PFSK-1 (cell line): ENCODE results near the gene IGF2BP3.

ENCODE experiments used
- FOXP2 ChIP-seq: optimal IDR thresholded peaks from 2 replicates; pipeline ENCODE3; 2011; ENCODE audit warnings: borderline replicate concordance, control low read depth, inconsistent platforms; ENCODE audit not compliant: insufficient read depth; ENCODE audit errors: extremely low read length, extremely low read depth
- POLR2AphosphoS5 ChIP-seq: IDR thresholded peaks from 2 replicates; pipeline ENCODE4 v1.6.1; 2012; ENCODE audit warnings: low read depth, mild to moderate bottlenecking, control low read depth, low read length, moderate library complexity
- REST ChIP-seq, 2 experiments: IDR thresholded peaks; 2 replicates each; pipeline versions ENCODE4 v1.6.1 to v1.8.0; 2011 to 2012; ENCODE audit warnings: low read depth in 2 of 2, low read length in 2 of 2, control low read depth in 1 of 2, inconsistent platforms in 1 of 2, mild to moderate bottlenecking in 1 of 2, moderate library complexity in 1 of 2; ENCODE audit not compliant: insufficient read depth in 1 of 2
- SIN3A ChIP-seq: IDR thresholded peaks from 2 replicates; pipeline ENCODE4 v1.6.1; 2012; ENCODE audit warnings: mild to moderate bottlenecking, low read length, moderate library complexity, borderline replicate concordance; ENCODE audit not compliant: insufficient read depth
- TAF1 ChIP-seq: IDR thresholded peaks from 2 replicates; pipeline ENCODE4 v1.6.1; 2012; ENCODE audit warnings: low read length, control low read depth, borderline replicate concordance; ENCODE audit not compliant: insufficient read depth

DNA sequence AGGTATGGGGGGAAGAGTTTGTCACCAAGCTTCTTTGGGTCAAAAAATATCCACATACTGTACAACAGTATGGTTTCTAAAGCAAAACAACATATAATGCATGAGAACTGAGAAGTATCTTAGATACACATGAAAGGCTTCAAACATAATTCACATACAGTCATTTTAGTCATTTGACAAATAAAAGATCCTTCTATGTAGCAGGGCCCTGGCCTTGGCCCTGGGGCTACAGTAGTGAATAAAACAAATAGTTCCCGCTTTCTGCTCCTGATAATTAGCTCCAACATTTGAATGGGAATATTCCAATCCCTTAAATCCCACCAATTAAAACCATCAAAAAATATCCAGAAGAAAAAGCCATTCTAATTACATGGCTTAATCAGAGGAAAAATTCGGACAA is 119.8 kb downstream of the IGF2BP3 start:
- no peak for TF ChIP-seq POLR2AphosphoS5
- no peak for TF ChIP-seq REST (IDR thresholded peaks at IDR 0.05; ENCODE audit: insufficient read depth in 1 of 2, low read depth in 2 of 2, low read length in 2 of 2)
- no peak for TF ChIP-seq TAF1
- TF ChIP-seq FOXP2 = no peak
- no peak for TF ChIP-seq SIN3A
